GM12874 (cell line): ENCODE results near the gene RAD50.

ENCODE experiments used
- TF ChIP-seq, protein P1 (sequence below): IDR thresholded peaks from 2 replicates; pipeline ENCODE4 v1.5.1; 2011; ENCODE audit warnings: low read depth, mild to moderate bottlenecking, control low read depth, low read length, moderate library complexity; ENCODE audit not compliant: insufficient read depth

Gene RAD50

DNA sequence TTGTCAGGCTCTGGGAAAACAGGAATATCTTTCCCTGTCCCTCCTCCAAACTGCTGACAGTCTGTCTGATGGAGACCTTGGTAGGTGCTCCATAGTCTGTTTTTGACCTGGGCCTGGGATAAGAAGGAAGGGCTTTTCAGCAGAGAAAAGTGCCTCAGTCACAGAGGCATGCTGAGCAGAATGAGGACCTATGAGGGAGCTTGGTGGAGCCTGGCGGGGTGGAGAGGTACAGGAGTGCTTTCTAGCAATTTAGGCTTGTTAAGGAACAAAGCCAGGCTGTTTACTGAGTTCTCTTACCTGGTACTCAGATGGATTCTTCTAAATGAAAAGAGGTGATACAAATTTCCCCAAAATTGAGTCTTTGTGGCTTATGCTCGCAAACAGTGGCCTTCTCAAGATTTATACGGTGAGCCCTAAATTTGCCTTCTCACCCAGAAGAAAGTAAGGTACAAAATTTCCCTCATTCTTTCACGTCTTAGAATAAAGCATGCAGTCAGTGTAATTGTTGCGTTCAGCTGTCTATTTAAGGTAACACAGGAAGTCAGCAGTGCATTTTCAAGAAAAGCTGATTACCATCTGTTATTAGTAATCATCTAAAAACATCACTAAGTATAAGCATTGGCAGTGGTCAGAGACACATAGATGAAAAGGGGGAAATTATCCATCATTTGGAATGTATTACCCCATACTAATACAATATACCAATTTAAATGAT, 72.6 kb downstream of the RAD50 start:
- TF ChIP-seq, protein P1, sequence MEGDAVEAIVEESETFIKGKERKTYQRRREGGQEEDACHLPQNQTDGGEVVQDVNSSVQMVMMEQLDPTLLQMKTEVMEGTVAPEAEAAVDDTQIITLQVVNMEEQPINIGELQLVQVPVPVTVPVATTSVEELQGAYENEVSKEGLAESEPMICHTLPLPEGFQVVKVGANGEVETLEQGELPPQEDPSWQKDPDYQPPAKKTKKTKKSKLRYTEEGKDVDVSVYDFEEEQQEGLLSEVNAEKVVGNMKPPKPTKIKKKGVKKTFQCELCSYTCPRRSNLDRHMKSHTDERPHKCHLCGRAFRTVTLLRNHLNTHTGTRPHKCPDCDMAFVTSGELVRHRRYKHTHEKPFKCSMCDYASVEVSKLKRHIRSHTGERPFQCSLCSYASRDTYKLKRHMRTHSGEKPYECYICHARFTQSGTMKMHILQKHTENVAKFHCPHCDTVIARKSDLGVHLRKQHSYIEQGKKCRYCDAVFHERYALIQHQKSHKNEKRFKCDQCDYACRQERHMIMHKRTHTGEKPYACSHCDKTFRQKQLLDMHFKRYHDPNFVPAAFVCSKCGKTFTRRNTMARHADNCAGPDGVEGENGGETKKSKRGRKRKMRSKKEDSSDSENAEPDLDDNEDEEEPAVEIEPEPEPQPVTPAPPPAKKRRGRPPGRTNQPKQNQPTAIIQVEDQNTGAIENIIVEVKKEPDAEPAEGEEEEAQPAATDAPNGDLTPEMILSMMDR: no peak

DNA sequence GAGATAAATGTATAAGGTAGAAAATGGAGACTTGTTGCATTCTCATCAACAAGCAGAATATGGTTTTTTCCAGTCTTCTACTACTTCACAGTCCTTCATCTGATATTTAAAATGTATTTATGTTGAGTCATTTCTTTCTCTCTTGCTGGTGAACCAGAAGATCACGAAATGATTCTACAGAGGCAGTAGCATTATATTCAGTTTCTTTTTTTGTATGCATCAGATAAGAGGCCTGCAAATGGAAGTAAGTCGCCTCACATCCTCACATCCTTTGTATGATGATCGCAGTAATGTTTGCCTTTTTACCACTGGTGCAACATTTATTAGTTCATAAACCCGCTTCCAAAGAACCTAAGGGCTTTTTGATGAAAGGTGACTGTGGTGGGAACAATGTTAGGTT, 79.1 kb downstream of the RAD50 start:
- TF ChIP-seq, protein P1: no peak

DNA sequence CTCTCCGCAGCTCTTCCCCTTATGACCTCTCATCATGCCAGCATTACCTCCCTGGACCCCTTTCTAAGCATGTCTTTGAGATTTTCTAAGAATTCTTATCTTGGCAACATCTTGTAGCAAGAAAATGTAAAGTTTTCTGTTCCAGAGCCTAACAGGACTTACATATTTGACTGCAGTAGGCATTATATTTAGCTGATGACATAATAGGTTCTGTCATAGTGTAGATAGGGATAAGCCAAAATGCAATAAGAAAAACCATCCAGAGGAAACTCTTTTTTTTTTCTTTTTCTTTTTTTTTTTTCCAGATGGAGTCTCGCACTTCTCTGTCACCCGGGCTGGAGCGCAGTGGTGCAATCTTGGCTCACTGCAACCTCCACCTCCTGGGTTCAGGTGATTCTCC, 80.5 kb downstream of the RAD50 start:
- TF ChIP-seq, protein P1: no peak

DNA sequence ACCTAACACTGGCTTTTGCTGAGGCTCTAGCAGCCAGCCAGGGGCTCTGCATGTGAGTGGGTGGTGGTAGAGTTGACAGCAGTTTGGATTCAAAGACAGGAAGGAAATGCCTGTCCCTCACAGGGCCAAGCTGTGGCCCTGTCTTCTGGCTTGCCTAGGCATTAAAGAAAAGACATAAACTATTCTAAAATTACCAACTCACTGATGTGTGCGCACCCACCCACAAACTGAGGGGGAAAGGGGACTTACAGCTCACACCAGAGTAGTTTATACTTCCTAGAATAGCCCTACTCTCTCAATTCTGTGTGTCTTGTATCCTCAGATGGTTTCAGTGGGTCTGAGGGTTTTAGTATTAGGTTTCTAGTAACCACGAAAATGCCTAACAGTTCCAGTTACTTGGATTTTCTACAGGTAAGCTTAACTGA, 82.9 kb downstream of the RAD50 start:
- TF ChIP-seq, protein P1: no peak

DNA sequence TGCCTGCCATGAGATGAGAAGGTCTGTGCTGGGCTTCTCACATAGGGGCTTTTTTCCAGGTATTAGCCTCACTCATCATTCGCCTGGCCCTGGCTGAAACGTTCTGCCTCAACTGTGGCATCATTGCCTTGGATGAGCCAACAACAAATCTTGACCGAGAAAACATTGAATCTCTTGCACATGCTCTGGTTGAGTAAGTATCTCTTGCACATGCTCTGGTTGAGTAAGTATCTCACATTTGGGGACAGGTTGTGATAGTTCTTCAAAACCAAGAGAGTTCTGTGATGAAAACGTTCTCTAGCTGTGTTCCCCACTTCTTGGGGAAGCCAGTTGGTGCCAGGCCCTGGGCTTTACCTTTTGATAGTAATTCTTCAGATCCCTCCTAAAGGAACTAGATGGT, 83.8 kb downstream of the RAD50 start:
- TF ChIP-seq, protein P1: no peak

DNA sequence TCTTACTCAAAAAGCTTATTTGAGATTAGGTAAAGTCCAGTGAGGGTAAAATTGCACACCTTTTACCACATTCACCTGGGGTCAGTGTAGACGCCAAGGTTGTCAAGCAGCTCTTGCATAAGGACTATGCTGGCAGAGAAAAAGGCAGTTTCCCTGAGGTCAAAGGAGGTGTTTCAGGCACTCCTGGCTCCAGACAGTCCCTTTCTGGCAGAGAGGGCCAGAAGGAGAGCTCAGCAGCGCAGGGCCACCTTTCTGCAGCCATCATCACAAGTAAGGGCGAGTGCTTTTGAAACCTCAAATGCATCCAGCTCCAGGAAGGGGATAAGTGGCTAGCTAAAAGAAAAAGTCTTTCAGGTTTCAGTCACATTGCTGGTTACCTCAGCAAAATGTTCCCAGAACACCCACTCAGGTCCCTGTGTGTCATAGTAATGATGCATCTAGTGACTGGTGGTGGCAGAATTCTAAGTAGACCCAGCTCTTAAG, 84.5 kb downstream of the RAD50 start:
- TF ChIP-seq, protein P1: no peak

DNA sequence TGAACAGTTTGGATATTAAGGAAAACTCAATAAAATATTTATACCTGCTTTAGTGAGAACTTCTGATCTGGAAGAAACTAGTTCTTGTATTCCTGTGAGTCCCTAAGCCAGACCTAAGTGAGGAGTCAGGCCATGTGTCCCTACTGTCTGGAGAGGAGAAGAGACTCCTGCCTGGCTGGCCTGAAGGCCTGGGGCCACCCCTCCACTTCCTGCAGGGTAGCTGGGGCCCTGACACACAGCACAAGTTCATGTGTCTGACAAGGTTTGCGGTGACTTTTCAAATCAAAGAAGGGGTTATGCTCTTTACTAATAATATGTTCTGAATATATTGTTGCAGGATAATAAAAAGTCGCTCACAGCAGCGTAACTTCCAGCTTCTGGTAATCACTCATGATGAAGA, 85.1 kb downstream of the RAD50 start:
- TF ChIP-seq, protein P1: no peak
